HEK293T (cell line): ENCODE results near the gene KRTAP10-9.

ENCODE experiments used
- FOXK2 ChIP-seq: fragments of 450-650 bp; IDR thresholded peaks from 2 replicates; pipeline ENCODE4 v1.6.1; 2016; ENCODE audit warnings: mild to moderate bottlenecking
- FOXM1 ChIP-seq: fragments of 450-650 bp; IDR thresholded peaks from 2 replicates; pipeline ENCODE4 v1.6.1; 2017; ENCODE audit warnings: mild to moderate bottlenecking, borderline replicate concordance
- SP1 ChIP-seq: fragments of 450-650 bp; IDR thresholded peaks from 2 replicates; pipeline ENCODE4 v1.6.1; 2017

- TF ChIP-seq FOXK2: no peak
- no peak for TF ChIP-seq FOXM1
- TF ChIP-seq SP1: no peak
These were observed 23.6 kb upstream of the KRTAP10-9 start for GRCh38 chr21:44603109-44603875.
